Adrenal gland (tissue), 5 donors: ENCODE measurements around the gene FJX1.

ENCODE experiments used
- CTCF ChIP-seq, 6 experiments: fragments of 450-650 bp in 4 of 6; fragments of 200-600 bp in 2 of 6; sonication (generic) in 1 of 6; IDR thresholded peaks; 1 replicate in 5 of 6; 2 replicates in 1 of 6; pipeline versions ENCODE4 v1.5.1 to v1.8.0; 2016 to 2021; ENCODE audit warnings: antibody characterized with exemption in 6 of 6, mild to moderate bottlenecking in 2 of 6, moderate library complexity in 1 of 6
- POLR2A ChIP-seq, 2 donors: fragments of 450-650 bp; IDR thresholded peaks; one replicate each; pipeline ENCODE4 v1.6.1; 2017; ENCODE audit warnings: antibody characterized with exemption in 2 of 2, mild to moderate bottlenecking in 2 of 2, moderate library complexity in 1 of 2
- donor health status: DM: no; HTN: no; CAD: no.

GRCh38 chr11:35620795-35621194 is 2.5 kb downstream of the FJX1 start:
- TF ChIP-seq CTCF (IDR thresholded peaks at IDR 0.05), result no peak
- TF ChIP-seq POLR2A (IDR thresholded peaks at IDR 0.05), result no peak
